HEK293 (cell line): ENCODE measurements around the gene ADCY7.

ENCODE experiments used
- TSHZ1 ChIP-seq: fragments of 450-650 bp; formaldehyde crosslinking; IDR thresholded peaks from 2 replicates; pipeline ENCODE4 v1.5.1; 2016; ENCODE audit warnings: missing biosample characterization, missing genetic modification characterization, borderline replicate concordance
- ZNF19 ChIP-seq: fragments of 450-650 bp; formaldehyde crosslinking; IDR thresholded peaks from 2 replicates; pipeline ENCODE4; 2016; ENCODE audit warnings: missing biosample characterization, missing genetic modification characterization, low read depth
- ZNF274 ChIP-seq, 2 experiments: fragments of 200-500 bp in 1 of 2; fragments of 450-650 bp in 1 of 2; sonication (Bioruptor generic) in 1 of 2; formaldehyde crosslinking in 1 of 2; IDR thresholded peaks; 2 replicates each; pipeline versions ENCODE4 v1.5.1 to v1.6.1; 2014 to 2016; ENCODE audit warnings: borderline replicate concordance in 1 of 2, inconsistent platforms in 1 of 2, low read length in 1 of 2, missing biosample characterization in 1 of 2, missing genetic modification characterization in 1 of 2
- ZNF324 ChIP-seq: fragments of 450-650 bp; formaldehyde crosslinking; IDR thresholded peaks from 2 replicates; pipeline ENCODE4 v1.5.1; 2016; ENCODE audit warnings: missing biosample characterization, missing genetic modification characterization
- ZNF560 ChIP-seq: fragments of 450-650 bp; formaldehyde crosslinking; IDR thresholded peaks from 2 replicates; pipeline ENCODE4 v1.5.1; 2017; ENCODE audit warnings: missing biosample characterization, missing genetic modification characterization, borderline replicate concordance
- ZNF629 ChIP-seq: fragments of 450-650 bp; formaldehyde crosslinking; IDR thresholded peaks from 2 replicates; pipeline ENCODE4 v1.5.1; 2017; ENCODE audit warnings: missing biosample characterization, missing genetic modification characterization
- ZNF777 ChIP-seq: fragments of 450-650 bp; formaldehyde crosslinking; IDR thresholded peaks from 2 replicates; pipeline ENCODE4 v1.5.1; 2017; ENCODE audit warnings: missing biosample characterization, missing genetic modification characterization, borderline replicate concordance
- TF ChIP-seq, protein P1 (sequence below): fragments of 450-650 bp; formaldehyde crosslinking; IDR thresholded peaks from 2 replicates; pipeline ENCODE4 v1.5.1; 2016; ENCODE audit warnings: missing biosample characterization, missing genetic modification characterization

DNA sequence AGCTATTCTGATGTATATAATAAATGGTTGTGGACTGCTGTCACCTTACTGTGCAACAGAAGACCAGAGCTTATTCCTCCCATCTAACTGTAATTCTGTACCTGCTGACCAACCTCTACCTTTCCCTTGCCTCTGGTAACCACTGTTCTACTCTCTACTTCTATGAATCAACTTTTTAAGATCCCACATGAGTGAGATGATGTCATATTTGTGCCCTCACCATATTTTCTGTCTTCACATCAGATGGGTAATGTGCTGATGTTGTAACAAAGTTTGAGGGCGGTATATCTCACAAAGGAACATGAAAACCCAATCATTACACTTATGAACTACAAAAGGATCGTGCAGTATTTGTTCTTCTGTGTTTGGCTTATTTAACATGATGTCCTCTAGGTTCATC is 85.6 kb downstream of the ADCY7 start:
- TF ChIP-seq, protein P1, sequence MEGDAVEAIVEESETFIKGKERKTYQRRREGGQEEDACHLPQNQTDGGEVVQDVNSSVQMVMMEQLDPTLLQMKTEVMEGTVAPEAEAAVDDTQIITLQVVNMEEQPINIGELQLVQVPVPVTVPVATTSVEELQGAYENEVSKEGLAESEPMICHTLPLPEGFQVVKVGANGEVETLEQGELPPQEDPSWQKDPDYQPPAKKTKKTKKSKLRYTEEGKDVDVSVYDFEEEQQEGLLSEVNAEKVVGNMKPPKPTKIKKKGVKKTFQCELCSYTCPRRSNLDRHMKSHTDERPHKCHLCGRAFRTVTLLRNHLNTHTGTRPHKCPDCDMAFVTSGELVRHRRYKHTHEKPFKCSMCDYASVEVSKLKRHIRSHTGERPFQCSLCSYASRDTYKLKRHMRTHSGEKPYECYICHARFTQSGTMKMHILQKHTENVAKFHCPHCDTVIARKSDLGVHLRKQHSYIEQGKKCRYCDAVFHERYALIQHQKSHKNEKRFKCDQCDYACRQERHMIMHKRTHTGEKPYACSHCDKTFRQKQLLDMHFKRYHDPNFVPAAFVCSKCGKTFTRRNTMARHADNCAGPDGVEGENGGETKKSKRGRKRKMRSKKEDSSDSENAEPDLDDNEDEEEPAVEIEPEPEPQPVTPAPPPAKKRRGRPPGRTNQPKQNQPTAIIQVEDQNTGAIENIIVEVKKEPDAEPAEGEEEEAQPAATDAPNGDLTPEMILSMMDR (tag by site-specific recombination) = no peak
- TF ChIP-seq ZNF777 (tag by site-specific recombination) (no peak), ZNF19 (tag by site-specific recombination) (no peak), ZNF324 (tag by site-specific recombination) (no peak), ZNF629 (no peak), ZNF560 (tag by site-specific recombination) (no peak), ZNF274 (IDR thresholded peaks at IDR 0.05; ENCODE audit: low read length) (no peak), ZNF274 (tag by site-specific recombination; IDR thresholded peaks at IDR 0.05; ENCODE audit: borderline replicate concordance) (no peak), TSHZ1 (tag by site-specific recombination) (no peak)
